HepG2 (cell line): ENCODE measurements around the gene ZNF26. TPM values are rescaled to one million over a fixed set of nuclear protein-coding genes. Genes with fewer than 3 reads are reported as not detected.

Experiments used
- ATAD3A ChIP-seq: sonication (generic); formaldehyde crosslinking; IDR thresholded peaks from 2 replicates; pipeline ENCODE4 v1.4.0; 2020; ENCODE audit warnings: missing genetic modification reagents
- CCAR2 ChIP-seq: fragments of 200-400 bp; formaldehyde crosslinking; optimal IDR thresholded peaks from 2 replicates; pipeline ENCODE3; 2018; ENCODE audit warnings: low read depth, mild to moderate bottlenecking, low read length, moderate library complexity
- CEBPG ChIP-seq: IDR thresholded peaks from 2 replicates; pipeline ENCODE4 v1.6.1; 2016
- ELF4 ChIP-seq: sonication (generic); formaldehyde crosslinking; IDR thresholded peaks from 2 replicates; pipeline ENCODE4 v1.5.0; 2020; ENCODE audit warnings: missing genetic modification reagents, mild to moderate bottlenecking, moderate library complexity, borderline replicate concordance
- FOXA3 ChIP-seq: IDR thresholded peaks from 2 replicates; pipeline ENCODE4 v1.6.1; 2016; ENCODE audit warnings: missing genetic modification reagents, missing compliant biosample characterization
- HNRNPL ChIP-seq: fragments of 200-400 bp; formaldehyde crosslinking; IDR thresholded peaks from 2 replicates; pipeline ENCODE4 v1.6.1; 2017; ENCODE audit warnings: mild to moderate bottlenecking, low read depth, low read length
- HOXA7 ChIP-seq: sonication (generic); formaldehyde crosslinking; IDR thresholded peaks from 2 replicates; pipeline ENCODE4 v1.8.1; 2022; ENCODE audit warnings: mild to moderate bottlenecking, missing genetic modification reagents, moderate library complexity
- KDM4B ChIP-seq: sonication (generic); formaldehyde crosslinking; IDR thresholded peaks from 2 replicates; pipeline ENCODE4 v1.4.0; 2020; ENCODE audit warnings: missing genetic modification reagents
- MIER2 ChIP-seq: IDR thresholded peaks from 2 replicates; pipeline ENCODE4 v1.6.1; 2016; ENCODE audit warnings: missing biosample characterization, missing genetic modification reagents
- MXD4 ChIP-seq: IDR thresholded peaks from 2 replicates; pipeline ENCODE4 v1.6.1; 2016; ENCODE audit warnings: mild to moderate bottlenecking, missing biosample characterization, missing genetic modification reagents
- MZF1 ChIP-seq: sonication (generic); formaldehyde crosslinking; IDR thresholded peaks from 2 replicates; pipeline ENCODE4 v1.8.1; 2023; ENCODE audit warnings: mild to moderate bottlenecking, missing genetic modification reagents, borderline replicate concordance
- NFE2L1 ChIP-seq: sonication (generic); formaldehyde crosslinking; IDR thresholded peaks from 2 replicates; pipeline ENCODE4 v1.4.0; 2020; ENCODE audit warnings: missing genetic modification reagents, mild to moderate bottlenecking, borderline replicate concordance
- NR2F2 ChIP-seq: IDR thresholded peaks from 2 replicates; pipeline ENCODE4 v1.6.1; 2012; ENCODE audit warnings: low read depth, inconsistent platforms, borderline replicate concordance
- PAX8 ChIP-seq: sonication (generic); formaldehyde crosslinking; IDR thresholded peaks from 2 replicates; pipeline ENCODE4 v1.8.0; 2022; ENCODE audit warnings: mild to moderate bottlenecking, missing genetic modification reagents, borderline replicate concordance
- REPIN1 ChIP-seq: sonication (generic); formaldehyde crosslinking; IDR thresholded peaks from 2 replicates; pipeline ENCODE4 v1.8.0; 2022; ENCODE audit warnings: missing genetic modification reagents, low read depth, mild to moderate bottlenecking, borderline replicate concordance
- RFXANK ChIP-seq: IDR thresholded peaks from 2 replicates; pipeline ENCODE4 v1.6.1; 2016
- RORA ChIP-seq: sonication (generic); formaldehyde crosslinking; IDR thresholded peaks from 2 replicates; pipeline ENCODE4 v1.5.0; 2020; ENCODE audit warnings: mild to moderate bottlenecking, missing genetic modification reagents, moderate library complexity
- SMARCC2 ChIP-seq: fragments of 450-650 bp; IDR thresholded peaks from 2 replicates; pipeline ENCODE4 v1.6.1; 2017; ENCODE audit warnings: antibody characterized with exemption, mild to moderate bottlenecking
- ZFP82 ChIP-seq: sonication (generic); formaldehyde crosslinking; IDR thresholded peaks from 2 replicates; pipeline ENCODE4 v1.5.1; 2020; ENCODE audit warnings: mild to moderate bottlenecking, missing genetic modification reagents, borderline replicate concordance
- ZNF143 ChIP-seq: sonication (generic); formaldehyde crosslinking; IDR thresholded peaks from 2 replicates; pipeline ENCODE4 v1.4.0; 2020; ENCODE audit warnings: missing genetic modification reagents
- ZNF232 ChIP-seq: sonication (generic); formaldehyde crosslinking; IDR thresholded peaks from 2 replicates; pipeline ENCODE4 v1.4.0; 2020; ENCODE audit warnings: missing genetic modification reagents, borderline replicate concordance
- ZNF33B ChIP-seq: sonication (generic); formaldehyde crosslinking; IDR thresholded peaks from 2 replicates; pipeline ENCODE4 v1.5.1; 2020; ENCODE audit warnings: mild to moderate bottlenecking, missing genetic modification reagents
- ZNF446 ChIP-seq: sonication (generic); formaldehyde crosslinking; IDR thresholded peaks from 2 replicates; pipeline ENCODE4 v1.5.0; 2020; ENCODE audit warnings: mild to moderate bottlenecking, missing genetic modification reagents
- ZNF510 ChIP-seq: sonication (generic); formaldehyde crosslinking; IDR thresholded peaks from 2 replicates; pipeline ENCODE4 v1.4.0; 2020; ENCODE audit warnings: low read depth, mild to moderate bottlenecking, missing genetic modification reagents
- ZNF616 ChIP-seq: sonication (generic); formaldehyde crosslinking; IDR thresholded peaks from 2 replicates; pipeline ENCODE4 v1.5.0; 2020; ENCODE audit warnings: low read depth, mild to moderate bottlenecking, missing genetic modification reagents
- ZNF619 ChIP-seq: sonication (generic); formaldehyde crosslinking; IDR thresholded peaks from 2 replicates; pipeline ENCODE4 v1.4.0; 2020; ENCODE audit warnings: mild to moderate bottlenecking, missing genetic modification reagents
- ZNF839 ChIP-seq: sonication (generic); formaldehyde crosslinking; IDR thresholded peaks from 2 replicates; pipeline ENCODE4 v1.4.0; 2020; ENCODE audit warnings: missing genetic modification reagents, mild to moderate bottlenecking, borderline replicate concordance
- polyA plus RNA-seq, 8 experiments: library from polyadenylated mRNA; depleted of rRNA in 3 of 8; stranded (reverse) in 7 of 8; unstranded in 1 of 8; fragments of >200 nt; fragmentation: Illumina TruSeq in 4 of 8; extraction: Trizol in 4 of 8; gene quantifications; 2 replicates each; pipeline versions ENCODE4 v1.2.1 to v1.2.3, GENCODE V29; 2011 to 2016; ENCODE audit warnings: low read depth in 4 of 8, missing spikeins in 1 of 8, mixed read lengths in 1 of 8; ENCODE audit not compliant: insufficient read depth in 1 of 8
- total RNA-seq, 5 experiments: library from RNA; depleted of rRNA; stranded (reverse); fragments of >200 nt; fragmentation: Illumina TruSeq; extraction: Trizol; gene quantifications; 2 replicates each; pipeline ENCODE4 v1.2.3, GENCODE V29; 2016; ENCODE audit warnings: low read depth in 1 of 5
- TF ChIP-seq, protein P1 (sequence below): sonication (generic); formaldehyde crosslinking; IDR thresholded peaks from 2 replicates; pipeline ENCODE4 v1.4.0; 2020; ENCODE audit warnings: missing genetic modification reagents
- TF ChIP-seq, protein P2 (sequence below): sonication (generic); formaldehyde crosslinking; conservative IDR thresholded peaks from 2 replicates; pipeline ENCODE4 v1.8.1; 2023; ENCODE audit warnings: missing genetic modification reagents

The ZNF26 gene
- total and polyA plus RNA-seq, 2 of the 13 experiments (the other 11 are each of a cell fraction or from before 2014, with no cell fraction given): 3.8 to 6.5 TPM

DNA sequence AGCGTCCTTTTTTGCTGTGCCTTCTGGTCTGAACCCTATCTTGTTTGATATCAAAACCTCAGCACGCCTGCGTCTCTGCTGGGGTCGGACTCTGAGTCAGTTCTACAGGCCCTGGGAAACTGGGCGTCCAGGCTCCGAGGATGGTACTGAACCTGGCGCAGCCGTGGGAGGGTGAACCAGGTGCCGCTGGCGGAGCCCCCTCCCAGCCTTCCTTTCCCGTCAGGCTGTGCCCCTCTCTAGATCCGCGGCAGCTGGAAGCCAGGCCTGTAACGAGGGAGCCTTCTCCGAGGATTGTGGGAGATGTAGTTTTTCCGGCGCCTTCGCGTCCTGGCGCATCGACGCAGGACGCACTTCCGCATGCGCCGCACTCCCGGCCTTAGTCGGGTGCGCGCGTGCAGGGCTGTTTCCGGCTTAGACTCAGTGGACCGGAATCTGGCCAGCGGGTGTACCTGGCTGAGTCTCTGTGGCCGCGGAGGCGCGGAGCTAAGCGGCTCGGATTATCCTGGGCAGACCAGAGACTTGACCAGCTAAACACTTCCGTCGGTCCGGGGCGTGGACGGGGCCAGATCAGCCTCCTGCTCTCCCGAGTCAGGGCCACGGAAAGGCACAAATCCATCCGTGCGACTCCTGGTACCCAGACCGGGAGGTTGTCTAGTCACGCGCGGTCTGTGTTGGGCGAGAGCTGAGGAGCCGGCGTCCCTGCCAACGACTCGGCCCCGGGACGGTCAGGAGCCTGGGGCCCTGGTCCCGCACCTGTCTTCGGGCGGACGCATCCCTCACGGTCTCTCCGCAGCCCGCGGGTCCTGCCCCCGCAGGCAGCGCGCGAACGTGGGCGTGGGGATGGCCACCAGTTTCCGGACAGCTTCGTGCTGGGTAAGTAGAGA, at the start of gene ZNF26 (continued):
- peak; percentile 70; the same call in 1 of the 2 replicates for TF ChIP-seq REPIN1 (CRISPR knock-in tag)
- no peak for TF ChIP-seq NFE2L1 (CRISPR knock-in tag)
- TF ChIP-seq KDM4B (CRISPR knock-in tag): peak; percentile 93
- TF ChIP-seq PAX8: no peak
- no peak for TF ChIP-seq ZNF839
- no peak for TF ChIP-seq RORA (CRISPR knock-in tag)
- 0 out of 2 replicates have a peak, but pooled peaks have one; percentile 68 for TF ChIP-seq ZNF619
- TF ChIP-seq ZNF33B (CRISPR knock-in tag): no peak
- peak; percentile 60; the same call in 1 of the 2 replicates for TF ChIP-seq MIER2 (CRISPR knock-in tag)
- 0 out of 2 replicates have a peak, but pooled peaks have one; percentile 4 for TF ChIP-seq CEBPG (CRISPR knock-in tag)
- TF ChIP-seq ZNF510 (CRISPR knock-in tag): no peak
- TF ChIP-seq HOXA7 (CRISPR knock-in tag): no peak
- TF ChIP-seq SMARCC2: no peak
- peak; percentile 17; the same call in 1 of the 2 replicates for TF ChIP-seq ZNF232 (CRISPR knock-in tag)
- TF ChIP-seq NR2F2: no peak
- no peak for TF ChIP-seq CCAR2
- TF ChIP-seq FOXA3 (CRISPR knock-in tag): peak; percentile 59; the same call in 1 of the 2 replicates
- TF ChIP-seq ZNF616 (CRISPR knock-in tag): no peak
- peak; percentile 47; the same call in 1 of the 2 replicates for TF ChIP-seq ZNF446 (CRISPR knock-in tag)
- TF ChIP-seq ZNF143: peak; percentile 99
- 0 out of 2 replicates have a peak, but pooled peaks have one; percentile 34 for TF ChIP-seq RFXANK (CRISPR knock-in tag)
- TF ChIP-seq ATAD3A (CRISPR knock-in tag): no peak
- TF ChIP-seq ELF4: no peak
- no peak for TF ChIP-seq MZF1
- TF ChIP-seq ZFP82 (CRISPR knock-in tag): peak; percentile 72; the same call in 1 of the 2 replicates
- TF ChIP-seq MXD4 (CRISPR knock-in tag): peak; percentile 98
- TF ChIP-seq, protein P1, sequence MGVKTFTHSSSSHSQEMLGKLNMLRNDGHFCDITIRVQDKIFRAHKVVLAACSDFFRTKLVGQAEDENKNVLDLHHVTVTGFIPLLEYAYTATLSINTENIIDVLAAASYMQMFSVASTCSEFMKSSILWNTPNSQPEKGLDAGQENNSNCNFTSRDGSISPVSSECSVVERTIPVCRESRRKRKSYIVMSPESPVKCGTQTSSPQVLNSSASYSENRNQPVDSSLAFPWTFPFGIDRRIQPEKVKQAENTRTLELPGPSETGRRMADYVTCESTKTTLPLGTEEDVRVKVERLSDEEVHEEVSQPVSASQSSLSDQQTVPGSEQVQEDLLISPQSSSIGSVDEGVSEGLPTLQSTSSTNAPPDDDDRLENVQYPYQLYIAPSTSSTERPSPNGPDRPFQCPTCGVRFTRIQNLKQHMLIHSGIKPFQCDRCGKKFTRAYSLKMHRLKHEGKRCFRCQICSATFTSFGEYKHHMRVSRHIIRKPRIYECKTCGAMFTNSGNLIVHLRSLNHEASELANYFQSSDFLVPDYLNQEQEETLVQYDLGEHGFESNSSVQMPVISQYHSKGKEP: no peak; the same call in 1 of the 2 replicates
- TF ChIP-seq HNRNPL: no peak
- TF ChIP-seq, protein P2, sequence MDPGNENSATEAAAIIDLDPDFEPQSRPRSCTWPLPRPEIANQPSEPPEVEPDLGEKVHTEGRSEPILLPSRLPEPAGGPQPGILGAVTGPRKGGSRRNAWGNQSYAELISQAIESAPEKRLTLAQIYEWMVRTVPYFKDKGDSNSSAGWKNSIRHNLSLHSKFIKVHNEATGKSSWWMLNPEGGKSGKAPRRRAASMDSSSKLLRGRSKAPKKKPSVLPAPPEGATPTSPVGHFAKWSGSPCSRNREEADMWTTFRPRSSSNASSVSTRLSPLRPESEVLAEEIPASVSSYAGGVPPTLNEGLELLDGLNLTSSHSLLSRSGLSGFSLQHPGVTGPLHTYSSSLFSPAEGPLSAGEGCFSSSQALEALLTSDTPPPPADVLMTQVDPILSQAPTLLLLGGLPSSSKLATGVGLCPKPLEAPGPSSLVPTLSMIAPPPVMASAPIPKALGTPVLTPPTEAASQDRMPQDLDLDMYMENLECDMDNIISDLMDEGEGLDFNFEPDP (CRISPR knock-in tag): 0 out of 2 replicates have a peak, but pooled peaks have one; percentile 41
